KMS-11 (cell line): ENCODE data around the gene R3HDM4.

Experiments
- H2AFZ ChIP-seq: fragments of 200-600 bp; sonication (generic); 2 replicates; pipeline ENCODE4 v1.6.1; 2016; ENCODE audit warnings: antibody characterized with exemption, mixed run types, low read depth
- H3K27ac ChIP-seq: fragments of 200-600 bp; sonication (generic); 2 replicates; pipeline ENCODE4 v1.6.1; 2016; ENCODE audit warnings: mild to moderate bottlenecking, mixed run types
- H3K27me3 ChIP-seq: fragments of 200-600 bp; sonication (generic); 2 replicates; pipeline ENCODE4 v1.6.1; 2017; ENCODE audit warnings: mild to moderate bottlenecking, low read depth, mixed run types, moderate library complexity; ENCODE audit not compliant: insufficient read depth
- H3K36me3 ChIP-seq: fragments of 200-600 bp; sonication (generic); 2 replicates; pipeline ENCODE4 v1.6.1; 2017; ENCODE audit warnings: mild to moderate bottlenecking, mixed run types; ENCODE audit not compliant: insufficient read depth
- H3K4me1 ChIP-seq: fragments of 200-600 bp; sonication (generic); 2 replicates; pipeline ENCODE4 v1.6.1; 2016; ENCODE audit warnings: mild to moderate bottlenecking, low read depth, mixed run types; ENCODE audit not compliant: poor library complexity, severe bottlenecking
- H3K4me2 ChIP-seq: fragments of 200-600 bp; sonication (generic); 2 replicates; pipeline ENCODE4 v1.7.0; 2016; ENCODE audit warnings: mild to moderate bottlenecking, mixed run types
- H3K4me3 ChIP-seq: fragments of 200-600 bp; sonication (generic); IDR thresholded peaks from 2 replicates; pipeline ENCODE4 v1.6.1; 2017; ENCODE audit warnings: low read depth, low read length, mixed read lengths; ENCODE audit not compliant: insufficient read depth
- H3K79me2 ChIP-seq: fragments of 200-600 bp; sonication (generic); 2 replicates; pipeline ENCODE4 v1.6.1; 2016; ENCODE audit warnings: low read depth, mixed run types; ENCODE audit not compliant: insufficient read depth
- H3K9ac ChIP-seq: fragments of 200-600 bp; sonication (generic); 2 replicates; pipeline ENCODE4 v1.6.1; 2016; ENCODE audit warnings: mild to moderate bottlenecking, mixed run types
- H4K20me1 ChIP-seq: fragments of 200-600 bp; sonication (generic); 2 replicates; pipeline ENCODE4 v1.6.1; 2016; ENCODE audit warnings: mild to moderate bottlenecking, mixed run types; ENCODE audit not compliant: insufficient read depth
- TF ChIP-seq, protein P1 (sequence below): fragments of 200-600 bp; sonication (generic); conservative IDR thresholded peaks from 2 replicates; pipeline ENCODE4 v1.6.1; 2017; ENCODE audit warnings: low read depth, mild to moderate bottlenecking, antibody characterized with exemption, low read length, moderate library complexity, mixed read lengths

Gene R3HDM4

DNA sequence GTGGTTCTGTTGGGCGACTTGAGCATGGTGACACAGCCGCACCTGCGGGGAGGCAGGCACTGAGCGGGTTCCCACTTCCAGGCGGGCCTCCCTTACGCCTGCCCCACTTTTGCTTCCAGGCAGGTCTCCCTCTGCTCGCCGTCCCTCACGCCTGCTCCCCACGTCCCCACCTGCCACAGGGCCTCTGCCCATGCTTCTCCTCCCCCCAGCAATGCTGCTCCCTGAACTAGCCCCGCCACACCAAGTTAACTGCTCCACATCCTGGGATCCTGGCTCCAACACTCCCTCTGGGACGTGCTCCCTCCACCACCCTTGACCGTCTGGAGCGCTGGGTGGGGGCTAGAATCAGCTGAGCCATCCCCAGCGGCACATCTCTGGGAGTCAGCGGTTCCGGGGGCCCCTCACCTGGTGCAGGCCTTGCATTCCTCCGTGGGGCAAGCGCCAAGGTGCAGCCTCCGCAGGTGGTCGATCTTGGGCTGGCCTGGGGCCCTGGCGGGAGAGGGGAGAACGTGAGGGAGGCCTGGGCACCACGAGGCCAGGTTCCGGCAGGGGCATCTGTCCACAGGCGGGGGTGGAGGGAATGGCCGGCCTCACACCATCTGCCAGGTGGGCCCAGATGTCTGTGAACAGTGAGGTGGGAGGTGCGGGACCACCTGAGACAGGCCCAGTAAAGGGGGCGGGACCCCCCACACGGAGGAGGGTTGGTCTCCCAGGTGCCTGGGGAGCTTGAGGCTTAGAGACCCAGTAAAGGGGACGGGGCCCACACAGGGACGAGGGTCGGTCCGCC lies 44.4 kb downstream of the R3HDM4 start:
- H3K4me3 ChIP-seq, result no peak overlapping the region
- H3K36me3 ChIP-seq, result no peaks in the 10 kb centered on the region
- H3K4me1 ChIP-seq, result peaks cover 8% of the 10 kb centered on the region
- H3K9ac ChIP-seq, result no peak overlapping the region
- H3K27me3 ChIP-seq, result no peaks in the 10 kb centered on the region
- H4K20me1 ChIP-seq, result no peaks in the 10 kb centered on the region
- H3K4me2 ChIP-seq, result no peak overlapping the region
- H2AFZ ChIP-seq, result no peak overlapping the region
- H3K79me2 ChIP-seq, result no peaks in the 10 kb centered on the region
- no peak overlapping the region for H3K27ac ChIP-seq
- TF ChIP-seq, protein P1, sequence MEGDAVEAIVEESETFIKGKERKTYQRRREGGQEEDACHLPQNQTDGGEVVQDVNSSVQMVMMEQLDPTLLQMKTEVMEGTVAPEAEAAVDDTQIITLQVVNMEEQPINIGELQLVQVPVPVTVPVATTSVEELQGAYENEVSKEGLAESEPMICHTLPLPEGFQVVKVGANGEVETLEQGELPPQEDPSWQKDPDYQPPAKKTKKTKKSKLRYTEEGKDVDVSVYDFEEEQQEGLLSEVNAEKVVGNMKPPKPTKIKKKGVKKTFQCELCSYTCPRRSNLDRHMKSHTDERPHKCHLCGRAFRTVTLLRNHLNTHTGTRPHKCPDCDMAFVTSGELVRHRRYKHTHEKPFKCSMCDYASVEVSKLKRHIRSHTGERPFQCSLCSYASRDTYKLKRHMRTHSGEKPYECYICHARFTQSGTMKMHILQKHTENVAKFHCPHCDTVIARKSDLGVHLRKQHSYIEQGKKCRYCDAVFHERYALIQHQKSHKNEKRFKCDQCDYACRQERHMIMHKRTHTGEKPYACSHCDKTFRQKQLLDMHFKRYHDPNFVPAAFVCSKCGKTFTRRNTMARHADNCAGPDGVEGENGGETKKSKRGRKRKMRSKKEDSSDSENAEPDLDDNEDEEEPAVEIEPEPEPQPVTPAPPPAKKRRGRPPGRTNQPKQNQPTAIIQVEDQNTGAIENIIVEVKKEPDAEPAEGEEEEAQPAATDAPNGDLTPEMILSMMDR, result no peak

DNA sequence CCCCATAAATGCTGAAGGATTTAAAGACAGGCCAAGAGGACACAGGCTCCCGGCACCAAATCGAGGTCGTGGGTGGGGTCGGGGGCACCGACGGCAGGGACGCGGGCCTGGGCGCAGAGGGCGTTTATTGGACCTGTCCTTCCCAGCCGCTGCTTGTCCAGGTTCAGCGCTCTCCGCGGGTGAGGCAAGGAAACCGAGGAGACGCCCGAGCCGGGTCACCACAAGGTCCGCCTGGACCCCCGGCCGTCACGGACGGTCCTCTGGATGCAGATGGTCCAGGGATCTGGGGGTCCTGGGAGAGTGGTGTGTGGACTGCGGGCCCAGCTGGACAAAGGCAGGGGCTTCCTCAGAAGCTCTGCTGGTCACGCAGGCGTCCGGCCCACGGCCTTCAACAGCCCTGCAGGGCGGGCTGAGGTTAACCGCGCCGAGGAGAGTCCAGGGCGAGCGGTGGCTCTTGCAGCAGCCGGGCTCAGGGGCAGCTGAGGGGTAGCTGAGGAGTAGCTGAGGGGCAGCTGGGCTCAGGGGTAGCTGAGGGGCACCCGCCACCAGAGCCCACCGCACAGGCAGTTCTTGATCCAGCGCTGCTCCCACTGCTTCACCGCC lies 45.1 kb downstream of the R3HDM4 start:
- H4K20me1 ChIP-seq, result no peaks in the 10 kb centered on the region
- no peak overlapping the region for H3K4me3 ChIP-seq
- H3K79me2 ChIP-seq, result no peaks in the 10 kb centered on the region
- no peaks in the 10 kb centered on the region for H3K36me3 ChIP-seq
- no peaks in the 10 kb centered on the region for H3K27me3 ChIP-seq
- H3K27ac ChIP-seq, result no peak overlapping the region
- H3K9ac ChIP-seq, result no peak overlapping the region
- no peak overlapping the region for H2AFZ ChIP-seq
- TF ChIP-seq, protein P1, result no peak
- peaks cover 8% of the 10 kb centered on the region for H3K4me1 ChIP-seq
- no peak overlapping the region for H3K4me2 ChIP-seq

DNA sequence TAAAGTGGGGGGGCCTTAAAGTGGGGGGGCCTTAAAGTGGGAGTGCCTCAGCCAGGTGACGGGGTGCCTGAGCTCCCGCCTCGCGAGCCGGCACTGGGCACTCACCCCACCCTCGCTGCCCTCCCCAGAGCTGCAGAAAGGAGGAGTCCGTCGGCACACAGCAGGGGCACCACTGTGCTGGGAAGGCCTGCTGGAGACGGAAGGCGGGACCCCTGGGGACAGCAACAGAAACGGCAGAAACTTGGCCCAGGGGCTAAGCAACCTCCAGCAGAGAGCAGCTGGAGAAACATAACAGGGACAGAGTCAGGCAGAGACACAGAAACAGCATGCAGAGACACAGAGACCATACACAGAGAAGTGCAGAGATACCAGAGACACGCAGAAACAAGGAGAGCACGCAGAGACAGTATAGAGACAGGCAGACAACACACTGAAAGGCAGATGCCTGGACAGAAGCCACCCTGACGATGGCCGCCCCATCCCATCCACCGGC lies 45.7 kb downstream of the R3HDM4 start:
- H3K9ac ChIP-seq, result no peak overlapping the region
- H3K27ac ChIP-seq, result no peak overlapping the region
- peaks cover 5% of the 10 kb centered on the region for H3K4me1 ChIP-seq
- H3K4me3 ChIP-seq, result no peak overlapping the region
- no peaks in the 10 kb centered on the region for H4K20me1 ChIP-seq
- TF ChIP-seq, protein P1, result no peak
- H3K27me3 ChIP-seq, result no peaks in the 10 kb centered on the region
- H3K36me3 ChIP-seq, result no peaks in the 10 kb centered on the region
- H3K4me2 ChIP-seq, result no peak overlapping the region
- H2AFZ ChIP-seq, result no peak overlapping the region
- no peaks in the 10 kb centered on the region for H3K79me2 ChIP-seq

DNA sequence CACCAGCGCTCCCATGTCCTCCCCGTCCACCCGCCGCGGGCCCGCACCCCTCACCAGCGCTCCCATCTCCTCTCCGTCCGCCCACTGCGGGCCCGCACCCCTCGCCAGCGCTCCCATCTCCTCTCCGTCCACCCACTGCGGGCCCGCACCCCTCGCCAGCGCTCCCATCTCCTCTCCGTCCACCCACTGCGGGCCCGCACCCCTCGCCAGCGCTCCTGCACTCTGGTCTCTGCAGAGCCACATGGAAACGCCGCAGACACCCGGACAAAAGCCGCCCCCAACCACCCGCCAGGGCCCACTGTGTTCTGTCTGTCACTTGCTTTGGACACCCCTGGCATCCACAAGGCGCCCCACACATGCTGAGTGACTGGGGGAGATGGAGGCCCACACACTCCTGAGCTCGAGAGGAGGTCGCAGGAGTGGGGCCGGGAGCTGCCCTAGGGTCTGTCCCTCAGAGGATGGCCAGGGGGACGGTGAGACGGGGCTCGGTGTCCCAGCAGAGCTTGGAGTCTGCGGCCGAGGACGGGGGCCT lies 46.2 kb downstream of the R3HDM4 start:
- Histone ChIP-seq H3K9ac (no peak overlapping the region), H3K4me2 (no peak overlapping the region), H2AFZ (no peak overlapping the region), H3K27me3 (no peaks in the 10 kb centered on the region), H3K36me3 (no peaks in the 10 kb centered on the region), H3K4me1 (peaks cover under 1% of the 10 kb centered on the region), H3K79me2 (no peaks in the 10 kb centered on the region), H3K4me3 (no peak overlapping the region), H3K27ac (no peak overlapping the region), H4K20me1 (no peaks in the 10 kb centered on the region)
- TF ChIP-seq, protein P1, result no peak
